ENCODE results near the gene LUC7L. TPM values are rescaled to one million over a fixed set of nuclear protein-coding genes. Genes with fewer than 3 reads are reported as not detected.

The LUC7L gene
- total RNA-seq, 1 donor from 2014 or later, result 109 TPM

GRCh38 chr16:183005-183404, 46.2 kb downstream of the LUC7L start:
- Histone ChIP-seq H3K36me3 (ENCODE audit: control insufficient read depth, insufficient read depth, low read length) (no peaks in the 10 kb centered on the region), H3K27me3 (ENCODE audit: control insufficient read depth, insufficient read depth, low read length) (peaks cover 22% of the 10 kb centered on the region), H3K4me3 (ENCODE audit: low read depth, low read length) (no peak overlapping the region)
- DNase-seq (ENCODE audit: low read depth), result no peak
- TF ChIP-seq CTCF (IDR thresholded peaks at IDR 0.05; ENCODE audit: insufficient read depth, low read length, poor library complexity, severe bottlenecking), result no peak

- Histone ChIP-seq H3K4me3 (ENCODE audit: low read depth, low read length) (no peak overlapping the region), H3K36me3 (ENCODE audit: control insufficient read depth, insufficient read depth, low read length) (no peaks in the 10 kb centered on the region), H3K27me3 (ENCODE audit: control insufficient read depth, insufficient read depth, low read length) (peaks cover 33% of the 10 kb centered on the region)
- DNase-seq (ENCODE audit: low read depth), result no peak
- TF ChIP-seq CTCF (IDR thresholded peaks at IDR 0.05; ENCODE audit: insufficient read depth, low read length, poor library complexity, severe bottlenecking), result peak; percentile 86
Observed at GRCh38 chr16:181565-182021, 47.7 kb downstream of the LUC7L start.

GRCh38 chr16:180681-181564, 48.3 kb downstream of the LUC7L start:
- H3K27me3 ChIP-seq (ENCODE audit: control insufficient read depth, insufficient read depth, low read length), result peaks cover 36% of the 10 kb centered on the region
- DNase-seq (ENCODE audit: low read depth), result no peak
- peak overlapping the region; percentile 26 for H3K4me3 ChIP-seq (ENCODE audit: low read depth, low read length)
- TF ChIP-seq CTCF (IDR thresholded peaks at IDR 0.05; ENCODE audit: insufficient read depth, low read length, poor library complexity, severe bottlenecking), result peak; percentile 7
- H3K36me3 ChIP-seq (ENCODE audit: control insufficient read depth, insufficient read depth, low read length), result no peaks in the 10 kb centered on the region

- TF ChIP-seq CTCF (IDR thresholded peaks at IDR 0.05; ENCODE audit: insufficient read depth, low read length, poor library complexity, severe bottlenecking), result no peak
- no peak for DNase-seq (ENCODE audit: low read depth)
Observed at GRCh38 chr16:180101-180675, 49.1 kb downstream of the LUC7L start, which contains the start of gene HBQ1. Gene HBQ1, plus strand, starts transcription at chr16:180459. Its CDS starts 28 bp downstream, at chr16:180487.

GRCh38 chr16:179211-180092, 49.8 kb downstream of the LUC7L start:
- Histone ChIP-seq H3K27me3 (ENCODE audit: control insufficient read depth, insufficient read depth, low read length) (peaks cover 49% of the 10 kb centered on the region), H3K4me3 (ENCODE audit: low read depth, low read length) (no peak overlapping the region), H3K36me3 (ENCODE audit: control insufficient read depth, insufficient read depth, low read length) (no peaks in the 10 kb centered on the region)
- no peak for DNase-seq (ENCODE audit: low read depth)
- no peak for TF ChIP-seq CTCF (IDR thresholded peaks at IDR 0.05; ENCODE audit: insufficient read depth, low read length, poor library complexity, severe bottlenecking)

More at GRCh38 chr16:180101-180675, 49.1 kb downstream of the LUC7L start, which contains the start of gene HBQ1:
- Histone ChIP-seq H3K4me3 (ENCODE audit: low read depth, low read length) (peak within 1 kb of the TSS; percentile 26), H3K27me3 (ENCODE audit: control insufficient read depth, insufficient read depth, low read length) (peaks cover 42% of the 10 kb centered on the region), H3K36me3 (ENCODE audit: control insufficient read depth, insufficient read depth, low read length) (no peaks in the 10 kb centered on the region)

All from kidney epithelial cell (primary cell).